PC-9 (cell line): Measurements from ENCODE around the gene FOXC2. TPM values are rescaled to one million over a fixed set of nuclear protein-coding genes. Genes with fewer than 3 reads are reported as not detected.

Experiments
- Bru-seq: library from RNA; stranded (reverse); fragments of 400-500 nt; gene quantifications from one replicate; lab custom pipeline; 2021; lab: Mats Ljungman, UMichigan
- BruChase-seq, 2 experiments: library from RNA; stranded (reverse); fragments of 400-500 nt; gene quantifications; one replicate each; lab custom pipeline; 2021; lab: Mats Ljungman, UMichigan
- BruUV-seq: library from RNA; stranded (reverse); fragments of 400-500 nt; replicated peaks from 2 replicates; lab custom pipeline; 2021; lab: Mats Ljungman, UMichigan
- CTCF ChIA-PET: fragments of 300-600 bp; sonication (Branson Sonifier 250); formaldehyde crosslinking; loops from one replicate; lab custom pipeline; 2022; ENCODE audit warnings: antibody characterized with exemption; lab: Charles Lee
- POLR2A ChIA-PET: fragments of 300-600 bp; sonication (Branson Sonifier 250); formaldehyde crosslinking; loops from one replicate; lab custom pipeline; 2022; ENCODE audit warnings: antibody characterized with exemption; ENCODE audit not compliant: unreplicated experiment; lab: Charles Lee
- DNase-seq, 2 experiments: peaks; one replicate each; pipeline versions ENCODE4 v3.0.0 to v3.0.0-alpha.2; 2015 to 2022; ENCODE audit warnings: mixed read lengths in 1 of 2
- H2AFZ ChIP-seq: fragments of 200-600 bp; sonication (generic); 2 replicates; pipeline ENCODE4 v1.8.1; 2017; ENCODE audit warnings: antibody characterized with exemption
- H3F3A ChIP-seq: fragments of 200-600 bp; sonication (generic); 2 replicates; pipeline ENCODE4 v1.8.1; 2017; ENCODE audit warnings: antibody characterized with exemption, mild to moderate bottlenecking, low read depth; ENCODE audit not compliant: insufficient read depth
- H3K27ac ChIP-seq: fragments of 200-600 bp; sonication (generic); 2 replicates; pipeline ENCODE4 v1.6.1; 2016; ENCODE audit warnings: mixed run types
- H3K27me3 ChIP-seq: fragments of 200-600 bp; sonication (generic); 2 replicates; pipeline ENCODE4 v1.6.1; 2016; ENCODE audit warnings: low read depth, mixed run types; ENCODE audit not compliant: insufficient read depth
- H3K36me3 ChIP-seq: fragments of 200-600 bp; sonication (generic); 2 replicates; pipeline ENCODE4 v1.6.1; 2016; ENCODE audit warnings: low read depth, mixed run types
- H3K4me1 ChIP-seq: fragments of 200-600 bp; sonication (generic); replicated peaks from 2 replicates; pipeline ENCODE4 v1.6.1; 2016; ENCODE audit warnings: mixed run types; ENCODE audit not compliant: insufficient read depth
- H3K4me2 ChIP-seq: fragments of 200-600 bp; sonication (generic); 2 replicates; pipeline ENCODE4 v1.6.1; 2017; ENCODE audit warnings: mixed run types
- H3K4me3 ChIP-seq: fragments of 200-600 bp; sonication (generic); 2 replicates; pipeline ENCODE4 v1.6.1; 2016; ENCODE audit warnings: mixed run types
- H3K79me2 ChIP-seq: fragments of 200-600 bp; sonication (generic); 2 replicates; pipeline ENCODE4 v1.6.1; 2017; ENCODE audit warnings: low read depth, mixed run types
- H3K9me2 ChIP-seq: fragments of 200-600 bp; sonication (generic); 2 replicates; pipeline ENCODE4 v1.8.1; 2017; ENCODE audit warnings: mild to moderate bottlenecking; ENCODE audit not compliant: insufficient read depth
- H3K9me3 ChIP-seq: fragments of 200-600 bp; sonication (generic); 2 replicates; pipeline ENCODE4 v1.8.1; 2016; ENCODE audit warnings: low read depth; ENCODE audit not compliant: insufficient read depth
- H4K20me1 ChIP-seq: fragments of 200-600 bp; sonication (generic); 2 replicates; pipeline ENCODE4 v1.8.1; 2017; ENCODE audit not compliant: insufficient read depth
- EZH2 ChIP-seq: fragments of 200-600 bp; sonication (generic); IDR thresholded peaks from 2 replicates; pipeline ENCODE4 v1.8.0; 2017; ENCODE audit warnings: antibody characterized with exemption, low read depth
- intact Hi-C: fragments of 100-400 bp; cut with micrococcal nuclease; formaldehyde crosslinking; loops from one replicate; pipeline ENCODE4 v1.10.0; 2022; ENCODE audit not compliant: unreplicated experiment
- long read RNA-seq: library from polyadenylated mRNA; stranded (forward); transcript quantifications from one replicate; pipeline ENCODE4 v2.0.0, GENCODE V29; 2022
- total RNA-seq: library from RNA; stranded (reverse); gene quantifications from 2 replicates; pipeline ENCODE4 v1.2.3, GENCODE V29; 2021
- TF ChIP-seq, protein P1 (sequence below): fragments of 200-600 bp; sonication (generic); conservative IDR thresholded peaks from 2 replicates; pipeline ENCODE4 v1.6.1; 2017; ENCODE audit warnings: mixed run types, antibody characterized with exemption, mild to moderate bottlenecking, moderate library complexity

Gene FOXC2
- total RNA-seq (not detected in 2 replicates), Bru-seq, nascent RNA (not detected), BruChase-seq, experiment 1, labeled RNA remaining after a 2-hour chase (percentile 9 among the genes with signal in this experiment), BruChase-seq, experiment 2, labeled RNA remaining after a 6-hour chase (percentile 17 among the genes with signal in this experiment)
- long read RNA-seq = 0 reads

GRCh38 chr16:86566601-86566965 lies at the start of gene FOXC2:
FOXC2 (plus strand) TSS chr16:86566829; CDS start chr16:86567336, 507 bp downstream.
- Histone ChIP-seq H3K27ac (no peak within 1 kb of the TSS), H3K36me3 (no peaks in the 10 kb centered on the region), H4K20me1 (no peaks in the 10 kb centered on the region), H3F3A (no peaks in the 10 kb centered on the region), H3K27me3 (peaks cover 51% of the 10 kb centered on the region), H3K4me3 (no peak within 1 kb of the TSS), H3K79me2 (no peaks in the 10 kb centered on the region), H3K4me1 (no peaks in the 10 kb centered on the region), H3K4me2 (no peak within 1 kb of the TSS), H3K9me2 (no peaks in the 10 kb centered on the region), H2AFZ (no peak within 1 kb of the TSS), H3K9me3 (no peaks in the 10 kb centered on the region)
- ChIA-PET CTCF (no interaction called here), POLR2A (no interaction called here)
- no TSS peak for BruUV-seq
- DNase-seq = no peak
- no peak for TF ChIP-seq EZH2
- TF ChIP-seq, protein P1, sequence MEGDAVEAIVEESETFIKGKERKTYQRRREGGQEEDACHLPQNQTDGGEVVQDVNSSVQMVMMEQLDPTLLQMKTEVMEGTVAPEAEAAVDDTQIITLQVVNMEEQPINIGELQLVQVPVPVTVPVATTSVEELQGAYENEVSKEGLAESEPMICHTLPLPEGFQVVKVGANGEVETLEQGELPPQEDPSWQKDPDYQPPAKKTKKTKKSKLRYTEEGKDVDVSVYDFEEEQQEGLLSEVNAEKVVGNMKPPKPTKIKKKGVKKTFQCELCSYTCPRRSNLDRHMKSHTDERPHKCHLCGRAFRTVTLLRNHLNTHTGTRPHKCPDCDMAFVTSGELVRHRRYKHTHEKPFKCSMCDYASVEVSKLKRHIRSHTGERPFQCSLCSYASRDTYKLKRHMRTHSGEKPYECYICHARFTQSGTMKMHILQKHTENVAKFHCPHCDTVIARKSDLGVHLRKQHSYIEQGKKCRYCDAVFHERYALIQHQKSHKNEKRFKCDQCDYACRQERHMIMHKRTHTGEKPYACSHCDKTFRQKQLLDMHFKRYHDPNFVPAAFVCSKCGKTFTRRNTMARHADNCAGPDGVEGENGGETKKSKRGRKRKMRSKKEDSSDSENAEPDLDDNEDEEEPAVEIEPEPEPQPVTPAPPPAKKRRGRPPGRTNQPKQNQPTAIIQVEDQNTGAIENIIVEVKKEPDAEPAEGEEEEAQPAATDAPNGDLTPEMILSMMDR = no peak
- intact Hi-C loops = loop anchor here (10.0 kb wide), 1 partner anchor 638 kb away; no protein-coding TSS in a partner anchor

GRCh38 chr16:86517033-86517432 lies 49.6 kb upstream of the FOXC2 start:
- Histone ChIP-seq H3K9me2 (no peaks in the 10 kb centered on the region), H3K79me2 (no peaks in the 10 kb centered on the region), H2AFZ (no peak overlapping the region), H4K20me1 (peaks cover 6% of the 10 kb centered on the region; the same call in 1 of the 2 replicates), H3K36me3 (no peaks in the 10 kb centered on the region), H3K27ac (no peak overlapping the region), H3K27me3 (peaks cover 65% of the 10 kb centered on the region), H3K4me1 (no peaks in the 10 kb centered on the region), H3F3A (no peaks in the 10 kb centered on the region), H3K4me3 (no peak overlapping the region), H3K9me3 (no peaks in the 10 kb centered on the region), H3K4me2 (no peak overlapping the region)
- no TSS peak for BruUV-seq
- POLR2A ChIA-PET = no interaction called here
- TF ChIP-seq EZH2 = no peak
- TF ChIP-seq, protein P1 = no peak
- DNase-seq = no peak
- CTCF ChIA-PET = interaction anchor here (0.6 to 1.4 kb wide), 3 partner anchors 444 to 801 kb away, joined by 5 to 6 read pairs (median 5); no protein-coding TSS in a partner anchor
- intact Hi-C loops = loop anchor here (1.0 to 10.0 kb wide), 2 partner anchors 172 to 696 kb away; no protein-coding TSS in a partner anchor

GRCh38 chr16:86517652-86518258 lies 48.9 kb upstream of the FOXC2 start:
- POLR2A ChIA-PET = no interaction called here
- peaks cover 69% of the 10 kb centered on the region for H3K27me3 ChIP-seq
- H3K4me2 ChIP-seq = no peak overlapping the region
- TF ChIP-seq, protein P1 = peak; percentile 67
- TF ChIP-seq EZH2 = no peak
- H3F3A ChIP-seq = no peaks in the 10 kb centered on the region
- H3K36me3 ChIP-seq = no peaks in the 10 kb centered on the region
- peak in 1 of 2 experiments; percentile 34 for DNase-seq
- BruUV-seq = no TSS peak
- no peaks in the 10 kb centered on the region for H3K9me3 ChIP-seq
- CTCF ChIA-PET = interaction anchor here (0.7 to 1.4 kb wide), 3 partner anchors 299 to 697 kb away, joined by 3 to 6 read pairs (median 5); no protein-coding TSS in a partner anchor
- intact Hi-C loops = loop anchor here (1.0 to 10.0 kb wide), 2 partner anchors 173 to 696 kb away; no protein-coding TSS in a partner anchor
- no peaks in the 10 kb centered on the region for H3K4me1 ChIP-seq
- H4K20me1 ChIP-seq = peaks cover 5% of the 10 kb centered on the region; the same call in 1 of the 2 replicates
- H3K27ac ChIP-seq = no peak overlapping the region
- H3K9me2 ChIP-seq = no peaks in the 10 kb centered on the region
- no peak overlapping the region for H3K4me3 ChIP-seq
- H2AFZ ChIP-seq = no peak overlapping the region; the same call in 1 of the 2 replicates
- H3K79me2 ChIP-seq = no peaks in the 10 kb centered on the region
